GM23248 (cell line): ENCODE results near the gene PEPD. TPM values are rescaled to one million over a fixed set of nuclear protein-coding genes. Genes with fewer than 3 reads are reported as not detected.

ENCODE experiments used
- DNase-seq: peaks from one replicate; pipeline ENCODE4 v3.0.0-alpha.2; 2015
- H2AFZ ChIP-seq: fragments of 200-600 bp; sonication (generic); 2 replicates; pipeline ENCODE4 v1.6.1; 2016; ENCODE audit warnings: antibody characterized with exemption
- H3F3A ChIP-seq: fragments of 200-600 bp; sonication (generic); 2 replicates; pipeline ENCODE4 v1.6.1; 2016; ENCODE audit warnings: mild to moderate bottlenecking, antibody characterized with exemption, mixed run types; ENCODE audit not compliant: insufficient read depth
- H3K27ac ChIP-seq: fragments of 200-600 bp; sonication (generic); 2 replicates; pipeline ENCODE4 v1.5.1; 2016; ENCODE audit warnings: mild to moderate bottlenecking
- H3K27me3 ChIP-seq: fragments of 200-600 bp; sonication (generic); replicated peaks from 2 replicates; pipeline ENCODE4 v1.6.1; 2016; ENCODE audit warnings: mild to moderate bottlenecking; ENCODE audit not compliant: insufficient read depth
- H3K36me3 ChIP-seq: fragments of 200-600 bp; sonication (generic); 2 replicates; pipeline ENCODE4 v1.6.1; 2016; ENCODE audit warnings: low read depth, mild to moderate bottlenecking
- H3K4me1 ChIP-seq: fragments of 200-600 bp; sonication (generic); 2 replicates; pipeline ENCODE4 v1.6.1; 2016; ENCODE audit warnings: mild to moderate bottlenecking; ENCODE audit not compliant: insufficient read depth
- H3K4me2 ChIP-seq: fragments of 200-600 bp; sonication (generic); one replicate; pipeline ENCODE4 v1.6.1; 2016; ENCODE audit warnings: mild to moderate bottlenecking; ENCODE audit not compliant: unreplicated experiment
- H3K4me3 ChIP-seq: fragments of 200-600 bp; sonication (generic); 2 replicates; pipeline ENCODE4 v1.5.1; 2016; ENCODE audit warnings: mild to moderate bottlenecking
- H3K79me2 ChIP-seq: fragments of 200-600 bp; sonication (generic); 2 replicates; pipeline ENCODE4 v1.6.1; 2016; ENCODE audit warnings: mild to moderate bottlenecking; ENCODE audit not compliant: insufficient read depth
- H3K9ac ChIP-seq: fragments of 200-600 bp; sonication (generic); 2 replicates; pipeline ENCODE4 v1.6.1; 2016; ENCODE audit warnings: mild to moderate bottlenecking
- H3K9me2 ChIP-seq: fragments of 200-600 bp; sonication (generic); 2 replicates; pipeline ENCODE4 v1.6.1; 2016; ENCODE audit warnings: mixed run types, mild to moderate bottlenecking, moderate library complexity; ENCODE audit not compliant: insufficient read depth
- H3K9me3 ChIP-seq: fragments of 200-600 bp; sonication (generic); one replicate; pipeline ENCODE4 v1.6.1; 2017; ENCODE audit warnings: low read depth
- H4K20me1 ChIP-seq: fragments of 200-600 bp; sonication (generic); 2 replicates; pipeline ENCODE4 v1.6.0; 2016; ENCODE audit not compliant: insufficient read depth
- EZH2 ChIP-seq: fragments of 200-600 bp; sonication (generic); IDR thresholded peaks from 2 replicates; pipeline ENCODE4 v1.6.1; 2018; ENCODE audit warnings: antibody characterized with exemption, mild to moderate bottlenecking; ENCODE audit not compliant: insufficient read depth, poor library complexity, severe bottlenecking
- EZH2phosphoT487 ChIP-seq: fragments of 200-600 bp; sonication (generic); IDR thresholded peaks from 2 replicates; pipeline ENCODE4 v1.6.1; 2018; ENCODE audit warnings: antibody characterized with exemption, moderate library complexity, mild to moderate bottlenecking, low read depth; ENCODE audit not compliant: insufficient read depth
- WGBS, 2 experiments: methylation state at CpG; one replicate each; pipeline ENCODE4 v1.1.6; 2015 to 2017; ENCODE audit warnings: low lambda C conversion rate in 2 of 2, low coverage in 1 of 2; ENCODE audit errors: missing lambda C conversion rate in 2 of 2; 5-methylcytosine and 5-hydroxymethylcytosine counted together
- in situ Hi-C: fragments of 300-500 bp; cut with MboI; formaldehyde crosslinking; loops from 2 replicates; pipeline ENCODE4 v1.15.0; 2020
- polyA plus RNA-seq: library from polyadenylated mRNA; unstranded; fragments of >200 nt; fragmentation: Nextera tagmentation; extraction: Ambion mirVana; gene quantifications from 2 replicates; pipeline ENCODE4 v1.2.1, GENCODE V29; 2016
- total RNA-seq: library from RNA; depleted of rRNA; stranded (reverse); fragments of >200 nt; shearing (Covaris generic); gene quantifications from 2 replicates; pipeline ENCODE4 v1.2.3, GENCODE V29; 2014

The PEPD gene
- total and polyA plus RNA-seq, 2 experiments from 2014 or later = 54.8 to 86.5 TPM

- Histone ChIP-seq H3K36me3 (no peaks in the 10 kb centered on the region), H3K9me2 (no peaks in the 10 kb centered on the region), H3K9me3 (no peaks in the 10 kb centered on the region), H3K4me2 (no peak overlapping the region), H3K4me1 (no peaks in the 10 kb centered on the region), H2AFZ (no peak overlapping the region), H3K27me3 (no peaks in the 10 kb centered on the region), H4K20me1 (no peaks in the 10 kb centered on the region), H3K4me3 (no peak overlapping the region), H3K9ac (no peak overlapping the region), H3K27ac (no peak overlapping the region), H3F3A (no peaks in the 10 kb centered on the region), H3K79me2 (0 out of 2 replicates have a peak, but pooled peaks cover under 1% of the 10 kb centered on the region)
- in situ Hi-C loops = no loop called here
- TF ChIP-seq EZH2 (no peak), EZH2phosphoT487 (no peak)
- DNase-seq = no peak
- 88 to 90% methylated on average over 15 of the region's 15 CpGs for WGBS, 2 experiments
Measured at GRCh38 chr19:33509774-33510173, 11.8 kb downstream of the PEPD start.

GRCh38 chr19:33508941-33509614 is 12.5 kb downstream of the PEPD start:
- no peak overlapping the region for H3K4me2 ChIP-seq
- no peak overlapping the region for H3K27ac ChIP-seq
- no peaks in the 10 kb centered on the region for H3K9me3 ChIP-seq
- TF ChIP-seq EZH2 (no peak), EZH2phosphoT487 (no peak)
- no peaks in the 10 kb centered on the region for H3K27me3 ChIP-seq
- H4K20me1 ChIP-seq = no peaks in the 10 kb centered on the region
- no peaks in the 10 kb centered on the region for H3F3A ChIP-seq
- H3K9me2 ChIP-seq = no peaks in the 10 kb centered on the region
- H3K36me3 ChIP-seq = no peaks in the 10 kb centered on the region
- WGBS, 2 experiments = 76 to 77% methylated on average over 12 of the region's 12 CpGs
- DNase-seq = no peak
- no peaks in the 10 kb centered on the region for H3K4me1 ChIP-seq
- in situ Hi-C loops = no loop called here
- H3K79me2 ChIP-seq = no peaks in the 10 kb centered on the region
- no peak overlapping the region for H3K9ac ChIP-seq
- no peak overlapping the region for H2AFZ ChIP-seq
- H3K4me3 ChIP-seq = no peak overlapping the region

- H3K4me1 ChIP-seq = no peaks in the 10 kb centered on the region
- WGBS, 2 experiments = 87 to 91% methylated on average over 12 of the region's 12 CpGs
- H3K36me3 ChIP-seq = no peaks in the 10 kb centered on the region
- H3K9me3 ChIP-seq = no peaks in the 10 kb centered on the region
- in situ Hi-C loops = no loop called here
- no peak overlapping the region for H3K9ac ChIP-seq
- H2AFZ ChIP-seq = no peak overlapping the region
- no peaks in the 10 kb centered on the region for H3K79me2 ChIP-seq
- DNase-seq = no peak
- no peak for TF ChIP-seq EZH2
- TF ChIP-seq EZH2phosphoT487 = no peak
- H3K27ac ChIP-seq = no peak overlapping the region
- no peaks in the 10 kb centered on the region for H3K27me3 ChIP-seq
- no peak overlapping the region for H3K4me3 ChIP-seq
- no peaks in the 10 kb centered on the region for H3K9me2 ChIP-seq
- H4K20me1 ChIP-seq = no peaks in the 10 kb centered on the region
- no peak overlapping the region for H3K4me2 ChIP-seq
- H3F3A ChIP-seq = no peaks in the 10 kb centered on the region
Measured at GRCh38 chr19:33508431-33508830, 13.2 kb downstream of the PEPD start.

- Histone ChIP-seq H3K36me3 (no peaks in the 10 kb centered on the region), H2AFZ (no peak overlapping the region), H3K27ac (no peak overlapping the region), H3K9me2 (no peaks in the 10 kb centered on the region), H3K9me3 (no peaks in the 10 kb centered on the region), H3K79me2 (no peaks in the 10 kb centered on the region), H3K27me3 (no peaks in the 10 kb centered on the region), H3K9ac (no peak overlapping the region), H3K4me1 (no peaks in the 10 kb centered on the region), H4K20me1 (no peaks in the 10 kb centered on the region), H3F3A (no peaks in the 10 kb centered on the region), H3K4me2 (no peak overlapping the region), H3K4me3 (no peak overlapping the region)
- no peak for DNase-seq
- 81 to 90% methylated on average over 7 of the region's 7 CpGs for WGBS, 2 experiments
- TF ChIP-seq EZH2phosphoT487 (no peak), EZH2 (no peak)
- in situ Hi-C loops = no loop called here
Measured at GRCh38 chr19:33508009-33508408, 13.6 kb downstream of the PEPD start.
